H1 (cell line): ENCODE data around the gene RHEB. TPM values are rescaled to one million over a fixed set of nuclear protein-coding genes. Genes with fewer than 3 reads are reported as not detected.

Experiments used
- CBX5 ChIP-seq: fragments of 300-800, 300-1000 bp; sonication (generic); IDR thresholded peaks from 2 replicates; pipeline ENCODE4 v1.7.1; 2016; ENCODE audit warnings: antibody characterized with exemption, low read length, low read depth
- RXRA ChIP-seq: IDR thresholded peaks from 2 replicates; pipeline ENCODE4 v1.6.1; 2011; ENCODE audit warnings: low read depth, mild to moderate bottlenecking, low read length, moderate library complexity; ENCODE audit not compliant: insufficient read depth
- SAP30 ChIP-seq: fragments of 300-600 bp; sonication (generic); IDR thresholded peaks from 2 replicates; pipeline ENCODE4 v1.7.1; 2012; ENCODE audit warnings: low read length, moderate library complexity, mild to moderate bottlenecking, inconsistent platforms; ENCODE audit not compliant: insufficient read depth, insufficient replicate concordance
- polyA plus RNA-seq, 7 experiments: library from polyadenylated mRNA; depleted of rRNA in 3 of 7; stranded (reverse) in 5 of 7; unstranded in 2 of 7; fragments of >200 nt in 5 of 7; fragments of 200-250 nt in 2 of 7; gene quantifications; 1 replicate in 5 of 7; 2 replicates in 1 of 7; 4 replicates in 1 of 7; pipeline versions ENCODE4 v1.2.1 to v1.2.3, GENCODE V29; 2011 to 2013; ENCODE audit warnings: missing spikeins in 2 of 7, mixed read lengths in 2 of 7
- total RNA-seq: library from RNA; stranded (reverse); fragmentation: NEBNext Ultra II Directional; extraction: Animal tissue kit (Norgen Biotek cat#: 25700); gene quantifications from 2 replicates; pipeline ENCODE4 v1.2.1, GENCODE V29; 2021

Gene RHEB
- total and polyA plus RNA-seq, 2 of the 8 experiments (the other 6 are each of a cell fraction or from before 2014, with no cell fraction given), result 60.8 to 132 TPM

GRCh38 chr7:151482883-151483710, 36.6 kb downstream of the RHEB start (continued):
- TF ChIP-seq SAP30, result no peak
- no peak for TF ChIP-seq CBX5
- TF ChIP-seq RXRA, result no peak
